LoVo (cell line): ENCODE results near the gene PPP1R12B.
"Not testable (repeated sequence)": the region's sequence is repeated elsewhere in the genome, so short reads cannot be mapped to it uniquely, and the experiment has no call there.

Experiments used
- DNase-seq: peaks from one replicate; pipeline ENCODE4 v3.0.0-alpha.2; 2016; ENCODE audit warnings: low spot score

The PPP1R12B gene

GRCh38 chr1:202488178-202488649 is 139.7 kb downstream of the PPP1R12B start:
- DNase-seq, result not testable (repeated sequence)

- DNase-seq, result not testable (repeated sequence)
Observed at GRCh38 chr1:202489101-202489500, 140.6 kb downstream of the PPP1R12B start.

GRCh38 chr1:202493112-202493511 is 144.6 kb downstream of the PPP1R12B start:
- not testable (repeated sequence) for DNase-seq

DNA sequence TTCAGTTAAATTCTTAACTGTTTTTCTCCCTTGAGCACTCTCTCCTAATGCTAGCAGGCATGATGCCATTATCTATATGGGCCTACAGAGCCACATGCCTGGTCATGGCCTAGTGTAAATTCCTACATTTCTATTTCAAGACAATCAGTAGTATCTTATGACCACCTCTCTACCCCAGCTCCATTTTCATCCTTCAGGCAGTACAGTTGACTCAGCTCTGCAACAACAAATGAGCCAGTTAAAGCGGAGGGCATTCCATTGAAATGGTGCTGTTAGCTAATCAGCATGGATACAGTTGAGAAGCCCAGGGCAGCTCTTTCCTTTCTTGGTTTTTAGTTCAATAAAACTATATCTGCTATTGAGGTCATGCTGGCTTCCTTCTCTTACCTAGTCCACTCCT is 150.0 kb downstream of the PPP1R12B start:
- no peak for DNase-seq

DNA sequence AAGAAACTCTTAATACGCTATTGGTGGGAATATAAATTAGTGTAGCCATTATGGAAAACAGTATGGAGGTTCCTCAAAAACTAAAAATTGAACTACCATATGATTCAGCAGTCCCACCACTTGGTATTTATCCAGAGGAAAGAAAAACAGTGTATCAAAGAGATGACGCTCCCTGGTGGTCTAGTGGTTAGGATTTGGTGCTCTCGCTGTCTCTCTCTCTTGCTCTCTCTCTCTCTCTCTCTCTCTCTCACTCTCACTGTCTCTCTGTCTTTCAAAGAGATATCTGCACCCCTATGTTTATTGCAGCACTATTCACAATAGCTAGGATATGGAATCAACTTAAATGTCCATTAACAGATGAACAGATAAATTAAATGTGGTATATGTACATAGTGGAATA is 151.5 kb downstream of the PPP1R12B start:
- DNase-seq, result not testable (repeated sequence)

DNA sequence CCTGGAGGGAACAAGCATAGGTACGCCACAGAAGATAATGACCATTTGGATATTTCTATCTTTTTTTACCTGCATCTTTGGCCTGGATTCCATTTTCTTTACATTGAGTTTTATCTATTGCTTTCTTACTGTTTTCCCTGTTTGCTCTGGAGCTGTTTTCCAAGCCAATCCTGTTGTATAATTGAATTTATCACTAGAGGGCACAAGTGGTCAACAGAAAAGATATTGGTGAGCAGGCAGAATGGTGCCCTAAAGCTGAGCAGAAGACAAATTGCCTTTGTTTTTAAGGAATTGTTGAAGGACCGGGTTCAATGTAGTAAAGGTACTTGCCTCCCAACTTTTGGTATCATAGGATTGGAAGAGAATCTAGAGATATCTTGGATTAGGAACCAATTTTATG is 152.8 kb downstream of the PPP1R12B start:
- no peak for DNase-seq

DNA sequence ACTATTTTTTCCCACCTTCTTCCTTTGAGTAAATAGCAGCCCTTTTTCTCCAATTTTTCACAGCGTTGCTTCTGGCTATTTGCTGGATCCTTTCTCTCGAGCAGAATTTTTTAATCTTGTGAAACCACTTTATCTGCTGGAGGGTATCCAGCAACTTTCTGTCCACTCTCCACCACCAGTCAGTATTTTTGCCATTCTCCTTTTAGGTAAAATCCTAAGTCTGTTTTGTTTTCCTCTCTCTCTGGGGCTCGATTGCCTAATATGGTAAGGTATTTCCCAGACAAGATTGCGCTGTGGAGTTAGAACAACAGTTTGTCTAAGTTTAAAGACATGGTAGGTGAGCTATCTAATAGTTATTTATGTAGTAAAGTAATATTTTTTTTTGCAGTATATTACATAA is 156.9 kb downstream of the PPP1R12B start:
- no peak for DNase-seq

DNA sequence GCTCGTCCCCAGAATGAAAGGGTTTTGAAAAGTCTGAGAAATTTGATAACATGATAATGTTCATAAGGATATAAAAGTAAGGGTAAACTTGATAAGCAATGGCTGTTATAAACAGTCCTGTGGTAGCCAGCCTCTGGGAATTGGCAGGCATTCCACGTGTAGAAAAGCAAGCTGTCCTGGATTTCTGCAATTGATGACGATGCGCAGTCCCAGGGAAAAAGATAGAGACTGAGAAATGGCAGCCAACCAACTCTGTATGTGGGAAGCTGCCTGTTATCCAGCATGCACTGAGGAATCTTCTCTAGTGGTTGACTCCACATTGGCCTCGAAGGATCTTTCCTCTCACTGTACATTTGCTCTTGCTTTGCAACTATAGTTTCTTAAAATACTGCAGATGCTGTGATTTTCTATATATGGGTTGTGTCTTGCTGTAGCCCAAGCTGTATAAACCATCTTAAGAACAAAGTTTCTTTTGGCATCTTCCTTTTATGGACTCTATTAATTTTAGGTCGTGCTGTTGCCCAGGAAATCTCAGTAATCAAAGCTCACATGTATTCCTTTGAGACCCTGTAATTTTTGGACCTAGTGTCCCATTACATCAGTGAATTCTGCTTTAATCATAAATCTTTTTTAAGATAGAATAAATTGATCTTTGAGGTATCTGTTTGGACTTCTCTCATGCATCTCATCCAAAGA is 157.5 kb downstream of the PPP1R12B start:
- DNase-seq, result not testable (repeated sequence)

GRCh38 chr1:202508863-202509262 is 160.4 kb downstream of the PPP1R12B start:
- DNase-seq, result not testable (repeated sequence)

- not testable (repeated sequence) for DNase-seq
Observed at GRCh38 chr1:202513875-202514274, 165.4 kb downstream of the PPP1R12B start.

GRCh38 chr1:202516434-202516877 is 168.0 kb downstream of the PPP1R12B start:
- no peak for DNase-seq

- not testable (repeated sequence) for DNase-seq
Observed at GRCh38 chr1:202517146-202517545, 168.6 kb downstream of the PPP1R12B start.

DNA sequence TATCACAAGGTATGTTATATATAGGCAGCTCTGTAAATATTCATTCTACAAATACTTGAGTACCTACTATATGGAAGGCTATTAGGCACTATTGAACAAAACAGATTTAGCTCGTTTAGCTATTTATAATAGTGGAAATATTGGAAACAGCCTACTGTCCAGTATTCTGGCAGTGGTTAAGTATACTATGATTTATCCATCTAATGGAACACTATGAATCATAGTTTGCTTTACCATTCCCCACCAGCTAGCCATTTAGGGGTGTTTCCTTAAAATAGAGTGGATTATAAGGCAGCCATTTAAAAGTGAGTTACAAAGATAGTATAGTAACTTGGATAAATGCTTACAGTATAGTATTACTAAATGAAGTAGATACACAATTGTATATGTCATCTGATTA is 169.7 kb downstream of the PPP1R12B start:
- not testable (repeated sequence) for DNase-seq

DNA sequence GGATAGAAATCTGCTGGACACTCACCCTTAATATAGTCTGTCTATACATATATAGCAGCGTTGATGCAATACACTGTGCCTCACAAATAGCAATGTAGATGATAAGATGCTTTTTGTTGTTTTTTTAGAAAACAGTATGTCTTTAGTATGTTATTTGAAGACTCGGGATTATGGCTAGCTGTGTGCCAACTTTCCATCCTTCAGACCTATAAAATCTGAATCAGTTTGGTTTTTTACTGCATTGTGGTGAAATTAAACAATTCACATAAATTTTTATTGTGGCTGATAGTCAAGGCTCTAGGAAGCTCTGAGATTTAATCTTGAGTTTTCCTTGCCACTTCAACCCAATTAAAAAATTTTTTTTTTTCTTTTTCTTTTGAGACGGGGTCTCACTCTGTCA is 170.4 kb downstream of the PPP1R12B start:
- DNase-seq, result not testable (repeated sequence)

- not testable (repeated sequence) for DNase-seq
Observed at GRCh38 chr1:202520129-202520856, 171.8 kb downstream of the PPP1R12B start.

- not testable (repeated sequence) for DNase-seq
Observed at GRCh38 chr1:202520857-202521216, 172.3 kb downstream of the PPP1R12B start.

- not testable (repeated sequence) for DNase-seq
Observed at GRCh38 chr1:202521484-202521883, 173.0 kb downstream of the PPP1R12B start.

DNA sequence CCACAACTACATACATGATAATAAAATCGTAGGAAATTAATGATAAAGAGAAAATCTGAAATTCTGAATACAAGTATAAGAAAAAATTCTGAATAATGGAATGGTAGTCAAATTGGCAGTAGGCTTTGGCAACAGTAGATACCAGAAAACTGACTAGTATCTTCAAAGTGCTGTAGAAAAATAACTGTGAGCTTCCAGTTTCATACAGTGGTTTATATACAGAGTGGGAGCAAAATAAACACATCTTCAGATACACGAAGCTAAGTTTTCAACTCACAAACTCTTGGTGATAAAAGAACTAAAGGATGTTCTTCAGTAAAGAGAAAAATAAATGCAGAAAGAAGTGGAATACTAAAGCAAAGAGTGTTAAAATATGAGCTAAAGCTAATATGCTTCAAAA is 173.4 kb downstream of the PPP1R12B start:
- DNase-seq, result no peak

DNA sequence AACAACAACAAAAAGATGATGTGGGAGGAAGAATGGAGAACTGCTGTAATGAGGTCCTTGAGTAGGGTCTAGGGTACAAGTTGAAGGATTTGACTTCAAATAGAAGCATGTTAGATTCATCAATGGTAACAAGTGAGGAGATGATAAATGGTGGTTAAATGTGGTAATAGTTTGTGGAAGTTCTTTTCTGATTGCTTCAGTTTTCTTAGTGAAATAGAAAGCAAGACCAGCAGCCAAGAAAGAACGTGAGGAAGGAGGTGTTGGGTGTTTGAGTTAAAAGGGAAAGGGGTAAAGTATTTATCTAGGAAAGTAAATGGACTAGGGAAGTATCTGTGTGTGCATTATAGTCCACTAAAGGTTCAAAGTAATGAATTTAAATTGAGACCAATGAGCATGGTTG is 177.6 kb downstream of the PPP1R12B start:
- not testable (repeated sequence) for DNase-seq

DNA sequence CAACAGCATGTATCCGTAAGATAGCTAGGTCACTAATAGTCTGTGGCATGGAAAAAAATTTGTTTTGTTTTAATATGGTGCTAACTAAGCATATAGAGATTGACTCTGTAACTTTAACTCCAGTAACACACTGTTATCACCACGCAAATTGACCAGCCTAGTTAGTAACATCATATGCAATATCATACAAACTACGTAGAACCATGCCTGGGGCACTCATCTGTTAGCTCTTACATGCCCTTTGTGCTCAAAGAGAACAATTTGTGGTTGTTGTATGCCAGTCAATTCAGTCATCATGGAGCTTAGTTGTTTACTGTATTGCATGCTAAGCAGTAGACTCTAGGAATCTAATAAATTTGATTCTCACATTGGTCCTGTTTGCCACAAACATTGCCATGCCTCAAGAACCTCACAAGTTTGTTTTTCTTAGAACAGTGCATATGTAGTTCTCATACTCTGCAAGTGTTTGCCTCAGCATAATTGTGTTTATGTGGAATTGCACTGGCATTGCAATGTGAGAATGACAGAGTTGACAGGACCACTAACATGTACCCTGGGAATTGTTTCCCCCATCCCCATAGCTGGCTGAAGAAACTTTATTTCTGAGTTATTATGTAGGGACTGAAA is 179.7 kb downstream of the PPP1R12B start:
- DNase-seq, result not testable (repeated sequence)

GRCh38 chr1:202530686-202531085 is 182.2 kb downstream of the PPP1R12B start:
- DNase-seq, result not testable (repeated sequence)

GRCh38 chr1:202531472-202531811 is 182.9 kb downstream of the PPP1R12B start:
- no peak for DNase-seq
